ENCODE results near the gene ABCC10. TPM values are rescaled to one million over a fixed set of nuclear protein-coding genes. Genes with fewer than 3 reads are reported as not detected.

ABCC10 gene
- total RNA-seq, 6 experiments from 2014 or later, result 26.2 to 41.6 (median 30.3) TPM

- Mint-ChIP-seq H3K27me3 (ENCODE audit: insufficient read depth) (peaks cover 3% of the 10 kb centered on the region; the same call in 1 of the 2 replicates), H3K4me3 (no peak overlapping the region), H3K27ac (no peak overlapping the region), H3K9me3 (no peaks in the 10 kb centered on the region), H3K4me1 (ENCODE audit: low read depth) (peaks cover 11% of the 10 kb centered on the region), H3K36me3 (ENCODE audit: low read depth) (no peaks in the 10 kb centered on the region)
- no peak for TF ChIP-seq CTCF (IDR thresholded peaks at IDR 0.05)
- DNase-seq, result no peak
Measured at GRCh38 chr6:43472515-43472914, 45.2 kb downstream of the ABCC10 start.

- no peaks in the 10 kb centered on the region; the same call in 1 of the 2 replicates for H3K27me3 Mint-ChIP-seq (ENCODE audit: insufficient read depth)
- no peak for DNase-seq
- peaks cover 29% of the 10 kb centered on the region for H3K4me1 Mint-ChIP-seq (ENCODE audit: low read depth)
- no peak overlapping the region for H3K27ac Mint-ChIP-seq
- no peak for TF ChIP-seq CTCF (IDR thresholded peaks at IDR 0.05)
- H3K36me3 Mint-ChIP-seq (ENCODE audit: low read depth), result peaks cover 5% of the 10 kb centered on the region; the same call in 1 of the 2 replicates
- no peak overlapping the region for H3K4me3 Mint-ChIP-seq
- no peaks in the 10 kb centered on the region for H3K9me3 Mint-ChIP-seq
Measured at GRCh38 chr6:43475516-43475915, 48.2 kb downstream of the ABCC10 start.

- Mint-ChIP-seq H3K27me3 (ENCODE audit: insufficient read depth) (no peaks in the 10 kb centered on the region; the same call in 1 of the 2 replicates), H3K27ac (peak overlapping the region; percentile 90), H3K36me3 (ENCODE audit: low read depth) (peaks cover 8% of the 10 kb centered on the region), H3K4me1 (ENCODE audit: low read depth) (peaks cover 39% of the 10 kb centered on the region), H3K4me3 (peak overlapping the region; percentile 99), H3K9me3 (no peaks in the 10 kb centered on the region)
- DNase-seq, result no peak
- no peak for TF ChIP-seq CTCF (IDR thresholded peaks at IDR 0.05)
Measured at GRCh38 chr6:43476746-43477145, 49.4 kb downstream of the ABCC10 start.

GRCh38 chr6:43477235-43478007 lies 50.1 kb downstream of the ABCC10 start, which contains the start of gene TJAP1:
Gene TJAP1 (plus strand): TSS chr6:43477570. CDS start chr6:43499002, 21,432 bp downstream.
- H3K4me3 Mint-ChIP-seq, result peak within 1 kb of the TSS; percentile 99
- H3K9me3 Mint-ChIP-seq, result no peaks in the 10 kb centered on the region
- peaks cover 44% of the 10 kb centered on the region for H3K4me1 Mint-ChIP-seq (ENCODE audit: low read depth)
- no peak for TF ChIP-seq CTCF (IDR thresholded peaks at IDR 0.05)
- DNase-seq, result peak; percentile 67
- H3K27ac Mint-ChIP-seq, result peak within 1 kb of the TSS; percentile 90
- H3K27me3 Mint-ChIP-seq (ENCODE audit: insufficient read depth), result no peaks in the 10 kb centered on the region; the same call in 1 of the 2 replicates
- H3K36me3 Mint-ChIP-seq (ENCODE audit: low read depth), result peaks cover 11% of the 10 kb centered on the region

- Mint-ChIP-seq H3K9me3 (no peaks in the 10 kb centered on the region), H3K27ac (peak overlapping the region; percentile 90), H3K4me3 (peak overlapping the region; percentile 99), H3K36me3 (ENCODE audit: low read depth) (peaks cover 11% of the 10 kb centered on the region), H3K4me1 (ENCODE audit: low read depth) (peaks cover 44% of the 10 kb centered on the region), H3K27me3 (ENCODE audit: insufficient read depth) (no peaks in the 10 kb centered on the region; the same call in 1 of the 2 replicates)
- DNase-seq, result no peak
- TF ChIP-seq CTCF (IDR thresholded peaks at IDR 0.05), result no peak
Measured at GRCh38 chr6:43478008-43478372, 50.6 kb downstream of the ABCC10 start.
